B cell (primary cell): Measurements from ENCODE around the gene WASHC4. TPM values are rescaled to one million over a fixed set of nuclear protein-coding genes. Genes with fewer than 3 reads are reported as not detected.

Source experiments
- ATAC-seq: fragments of 200-7000 bp; cut with Tn5 transposase; one replicate; pipeline ENCODE4 v1.10.0; 2021; ENCODE audit warnings: low read depth, mild to moderate bottlenecking, moderate number of reproducible peaks, moderate library complexity
- CTCF ChIA-PET: fragments of 350-600 bp; sonication (Branson Sonifier 250); formaldehyde crosslinking; loops from one replicate; lab custom pipeline; 2021; ENCODE audit warnings: antibody characterized with exemption, inconsistent platforms; lab: Charles Lee
- POLR2A ChIA-PET: fragments of 350-600 bp; sonication (Branson Sonifier 250); formaldehyde crosslinking; loops from one replicate; lab custom pipeline; 2021; ENCODE audit warnings: antibody characterized with exemption; lab: Charles Lee
- DNase-seq: peaks from one replicate; pipeline ENCODE4 v3.0.0; 2013
- H2AFZ ChIP-seq: 2 replicates; pipeline ENCODE4 v1.6.1; 2012; ENCODE audit warnings: mild to moderate bottlenecking, low read depth, low read length; ENCODE audit not compliant: insufficient read depth, poor library complexity, severe bottlenecking
- H3K27ac ChIP-seq, 2 donors: 1 replicate in 1 of 2; 2 replicates in 1 of 2; pipeline ENCODE4 v1.5.1; 2012 to 2013; ENCODE audit warnings: low read length in 2 of 2, mild to moderate bottlenecking in 2 of 2, moderate library complexity in 1 of 2
- H3K27me3 ChIP-seq, 4 experiments: fragments of 200-600 bp in 1 of 4; sonication (generic) in 1 of 4; replicated peaks in 1 of 4; 1 replicate in 2 of 4; 2 replicates in 2 of 4; pipeline versions ENCODE4 v1.6.1 to v1.7.0; 2013 to 2016; ENCODE audit warnings: low read length in 3 of 4, mild to moderate bottlenecking in 2 of 4, mixed read lengths in 1 of 4, moderate library complexity in 1 of 4; ENCODE audit not compliant: insufficient read depth in 4 of 4, control insufficient read depth in 3 of 4; ENCODE audit errors: control extremely low read depth in 1 of 4
- H3K36me3 ChIP-seq, 2 experiments: replicated peaks in 1 of 2; 1 replicate in 1 of 2; 2 replicates in 1 of 2; pipeline versions ENCODE4 v1.6.1 to v1.7.1; 2013; ENCODE audit warnings: low read length in 1 of 2; ENCODE audit not compliant: insufficient read depth in 2 of 2, control insufficient read depth in 1 of 2; ENCODE audit errors: control extremely low read depth in 1 of 2, extremely low read depth in 1 of 2
- H3K4me1 ChIP-seq, 2 donors: fragments of 200-600 bp in 1 of 2; sonication (generic) in 1 of 2; 1 replicate in 1 of 2; 2 replicates in 1 of 2; pipeline versions ENCODE4 v1.5.1 to v1.6.1; 2013 to 2017; ENCODE audit warnings: low read length in 2 of 2; ENCODE audit not compliant: control insufficient read depth in 2 of 2, insufficient read depth in 2 of 2
- H3K4me2 ChIP-seq: replicated peaks from 2 replicates; pipeline ENCODE3; 2012; ENCODE audit warnings: mild to moderate bottlenecking, low read depth, low read length; ENCODE audit not compliant: poor library complexity, severe bottlenecking
- H3K4me3 ChIP-seq, 5 experiments: fragments of 200-600 bp in 1 of 5; sonication (generic) in 1 of 5; 1 replicate in 3 of 5; 2 replicates in 2 of 5; pipeline versions ENCODE4 v1.5.1 to v1.7.0; 2011 to 2016; ENCODE audit warnings: low read length in 4 of 5, mild to moderate bottlenecking in 4 of 5, low read depth in 2 of 5, control low read depth in 1 of 5, moderate library complexity in 1 of 5; ENCODE audit not compliant: insufficient read depth in 1 of 5; ENCODE audit errors: control extremely low read depth in 1 of 5, extremely low read depth in 1 of 5
- H3K79me2 ChIP-seq: fragments of 200-600 bp; sonication (generic); one replicate; pipeline ENCODE4 v1.6.0; 2016; ENCODE audit warnings: low read length; ENCODE audit not compliant: control insufficient read depth, insufficient read depth
- H3K9ac ChIP-seq: fragments of 200-600 bp; sonication (generic); 2 replicates; pipeline ENCODE4 v1.6.1; 2017; ENCODE audit warnings: mild to moderate bottlenecking, low read length, moderate library complexity
- H3K9me3 ChIP-seq, 3 donors: one replicate each; pipeline versions ENCODE4 v1.6.1 to v1.7.1; 2013; ENCODE audit warnings: low read length in 2 of 3; ENCODE audit not compliant: control insufficient read depth in 2 of 3, insufficient read depth in 1 of 3; ENCODE audit errors: control extremely low read depth in 1 of 3
- H4K20me1 ChIP-seq: 2 replicates; pipeline ENCODE4 v1.6.0; 2012; ENCODE audit warnings: mild to moderate bottlenecking, low read length; ENCODE audit not compliant: insufficient read depth, control insufficient read depth, poor library complexity, severe bottlenecking
- H3K27ac Mint-ChIP-seq: one replicate; pipeline ENCODE4 v1.8.0; 2021; ENCODE audit warnings: mixed read lengths
- H3K27me3 Mint-ChIP-seq: one replicate; pipeline ENCODE4 v1.8.0; 2021; ENCODE audit warnings: mixed read lengths
- H3K4me1 Mint-ChIP-seq: one replicate; pipeline ENCODE4 v1.8.0; 2021; ENCODE audit warnings: mixed read lengths
- H3K4me3 Mint-ChIP-seq: one replicate; pipeline ENCODE4 v1.8.0; 2021; ENCODE audit warnings: mixed read lengths
- H3K9me3 Mint-ChIP-seq: one replicate; pipeline ENCODE4 v1.8.0; 2022; ENCODE audit warnings: mixed read lengths; ENCODE audit not compliant: insufficient read depth
- CTCF ChIP-seq: fragments of 200-600 bp; IDR thresholded peaks from one replicate; pipeline ENCODE4 v1.8.0; 2022; ENCODE audit warnings: antibody characterized with exemption, mild to moderate bottlenecking
- EZH2 ChIP-seq: IDR thresholded peaks from 2 replicates; pipeline ENCODE4 v1.6.1; 2012; ENCODE audit warnings: borderline replicate concordance, low read depth, mild to moderate bottlenecking, moderate library complexity, low read length; ENCODE audit not compliant: insufficient read depth, poor library complexity, severe bottlenecking
- WGBS: methylation state at CpG from one replicate; pipeline ENCODE4 v1.1.5; 2013; ENCODE audit warnings: missing lambda C conversion rate; ENCODE audit not compliant: insufficient coverage; 5-methylcytosine and 5-hydroxymethylcytosine counted together
- intact Hi-C: fragments of 100-400 bp; cut with micrococcal nuclease; formaldehyde crosslinking; loops from one replicate; pipeline ENCODE4 v1.10.0; 2022
- polyA plus RNA-seq: library from polyadenylated mRNA; depleted of rRNA; stranded (reverse); fragments of >200 nt; gene quantifications from 2 replicates; pipeline ENCODE4 v1.2.3, GENCODE V29; 2012
- total RNA-seq, 2 donors: library from RNA; stranded (reverse); fragments of 120-200 nt in 1 of 2; gene quantifications; 1 replicate in 1 of 2; 2 replicates in 1 of 2; pipeline versions ENCODE4 v1.2.3 to v1.2.4, GENCODE V29; 2013 to 2022

WASHC4 gene
- total and polyA plus RNA-seq, 2 donors (not counting 1 experiment from before 2014, with no cell fraction given): 55.2 to 240 TPM

GRCh38 chr12:105212438-105212837, 104.9 kb downstream of the WASHC4 start:
- Histone ChIP-seq H2AFZ (no peak overlapping the region), H3K9ac (no peak overlapping the region), H3K9me3 (no peaks in the 10 kb centered on the region), H3K4me2 (no peak overlapping the region), H3K4me3 (no peak overlapping the region), H3K27ac (no peak overlapping the region), H3K4me1 (no peaks in the 10 kb centered on the region), H4K20me1 (no peaks in the 10 kb centered on the region), H3K79me2 (no peaks in the 10 kb centered on the region), H3K36me3 (peaks cover 5 to 46% of the 10 kb centered on the region in 2 experiments), H3K27me3 (no peaks in the 10 kb centered on the region)
- TF ChIP-seq CTCF (no peak), EZH2 (no peak)
- H3K9me3 Mint-ChIP-seq: no peaks in the 10 kb centered on the region
- H3K4me3 Mint-ChIP-seq: no peak overlapping the region
- ChIA-PET CTCF (interaction anchor here (1.8 kb wide), 1 partner anchor 171 kb away, joined by 4 read pairs; no protein-coding TSS in a partner anchor), POLR2A (no interaction called here)
- H3K27me3 Mint-ChIP-seq: no peaks in the 10 kb centered on the region
- no peaks in the 10 kb centered on the region for H3K4me1 Mint-ChIP-seq
- intact Hi-C loops: no loop called here
- WGBS: 100% methylated on average over 4 of the region's 6 CpGs
- H3K27ac Mint-ChIP-seq: no peak overlapping the region
- DNase-seq: no peak
- ATAC-seq: no peak

- no peaks in the 10 kb centered on the region for H3K4me1 ChIP-seq
- H2AFZ ChIP-seq: no peak overlapping the region
- H3K27me3 ChIP-seq: no peaks in the 10 kb centered on the region
- CTCF ChIA-PET: no interaction called here
- intact Hi-C loops: no loop called here
- no peak for ATAC-seq
- no peaks in the 10 kb centered on the region for H3K79me2 ChIP-seq
- no peak overlapping the region for H3K9ac ChIP-seq
- Mint-ChIP-seq H3K4me1 (no peaks in the 10 kb centered on the region), H3K27me3 (no peaks in the 10 kb centered on the region), H3K9me3 (no peaks in the 10 kb centered on the region), H3K27ac (no peak overlapping the region), H3K4me3 (no peak overlapping the region)
- H3K36me3 ChIP-seq: peaks cover 1 to 52% of the 10 kb centered on the region in 2 experiments
- no peak overlapping the region for H3K4me2 ChIP-seq
- WGBS: 100% methylated on average over 4 of the region's 6 CpGs
- no peaks in the 10 kb centered on the region for H3K9me3 ChIP-seq
- no peaks in the 10 kb centered on the region for H4K20me1 ChIP-seq
- POLR2A ChIA-PET: no interaction called here
- H3K27ac ChIP-seq: no peak overlapping the region
- TF ChIP-seq CTCF: no peak
- no peak for TF ChIP-seq EZH2
- DNase-seq: no peak
- H3K4me3 ChIP-seq: no peak overlapping the region
Observed at GRCh38 chr12:105214148-105214547, 106.6 kb downstream of the WASHC4 start.
